Kidney (tissue), 14 donors: ENCODE measurements around the gene MYL7. TPM values are rescaled to one million over a fixed set of nuclear protein-coding genes. Genes with fewer than 3 reads are reported as not detected.

Experiments
- DNase-seq, 5 donors: peaks; one replicate each; pipeline ENCODE4 v3.0.0-alpha.2; 2013 to 2020
- FAIRE-seq: peaks from 2 replicates; lab custom pipeline; 2012; peaks lifted over from hg19 to GRCh38; lab: Jason Lieb, UNC
- H3K27ac ChIP-seq, 2 donors: one replicate each; pipeline ENCODE4 v1.7.0; 2013; ENCODE audit warnings: low read depth in 2 of 2, low read length in 2 of 2, inconsistent platforms in 1 of 2
- H3K27me3 ChIP-seq: one replicate; pipeline ENCODE4 v1.7.1; 2013; ENCODE audit warnings: low read length, inconsistent platforms; ENCODE audit not compliant: control insufficient read depth, insufficient read depth
- H3K36me3 ChIP-seq, 3 donors: one replicate each; pipeline versions ENCODE4 v1.7.0 to v1.7.1; 2013; ENCODE audit warnings: low read length in 3 of 3, control low read depth in 1 of 3, inconsistent platforms in 1 of 3; ENCODE audit not compliant: insufficient read depth in 3 of 3, control insufficient read depth in 2 of 3
- H3K4me1 ChIP-seq, 3 donors: one replicate each; pipeline versions ENCODE4 v1.7.0 to v1.7.1; 2013; ENCODE audit warnings: low read length in 3 of 3, inconsistent platforms in 1 of 3, low read depth in 1 of 3; ENCODE audit not compliant: control insufficient read depth in 2 of 3, insufficient read depth in 2 of 3
- H3K4me3 ChIP-seq, 3 donors: one replicate each; pipeline versions ENCODE4 v1.7.0 to v1.8.1; 2013; ENCODE audit warnings: low read length in 3 of 3, control low read depth in 1 of 3, inconsistent platforms in 1 of 3
- H3K9ac ChIP-seq, 3 donors: one replicate each; pipeline versions ENCODE4 v1.7.0 to v1.7.1; 2013; ENCODE audit warnings: low read length in 3 of 3, control low read depth in 1 of 3, inconsistent platforms in 1 of 3
- H3K9me3 ChIP-seq, 3 donors: one replicate each; pipeline versions ENCODE4 v1.7.0 to v1.7.1; 2013; ENCODE audit warnings: low read length in 3 of 3, control low read depth in 1 of 3, inconsistent platforms in 1 of 3; ENCODE audit not compliant: control insufficient read depth in 2 of 3, insufficient read depth in 1 of 3
- intact Hi-C: fragments of 100-400 bp; cut with DNase I; formaldehyde crosslinking; loops from one replicate; pipeline ENCODE4 v1.11.1; 2022
- polyA plus RNA-seq: library from polyadenylated mRNA; stranded (reverse); fragments of 350-450 nt; fragmentation: Illumina TruSeq; extraction: RNeasy Lipid Tissue Mini Kit (QIAGEN cat#74804); gene quantifications from one replicate; pipeline ENCODE4 v1.2.3, GENCODE V29; 2014; ENCODE audit warnings: low read depth, low replicate concordance; ENCODE audit not compliant: insufficient read depth
- total RNA-seq: library from RNA; stranded (reverse); fragmentation: NEBNext Ultra II Directional; extraction: Animal tissue kit (Norgen Biotek cat#: 25700); gene quantifications from one replicate; pipeline ENCODE4 v1.2.1, GENCODE V29; 2021
- TF ChIP-seq, protein P1 (sequence below): IDR thresholded peaks from 3 replicates; pipeline ENCODE4 v1.5.1; 2012; ENCODE audit warnings: mild to moderate bottlenecking, moderate library complexity, borderline replicate concordance; ENCODE audit not compliant: insufficient read depth; ENCODE audit errors: extremely low read depth
- donor health status: control.
- donor health status: control.
- donor health status: control.
- donor health status: control.
- donor health status: control.
- donor health status: DM: yes; HTN: yes; CAD: no.
- donor health status: Normal renal cell carcinoma (clear cell type).

MYL7 gene
- total and polyA plus RNA-seq, 2 donors from 2014 or later: not detected

DNA sequence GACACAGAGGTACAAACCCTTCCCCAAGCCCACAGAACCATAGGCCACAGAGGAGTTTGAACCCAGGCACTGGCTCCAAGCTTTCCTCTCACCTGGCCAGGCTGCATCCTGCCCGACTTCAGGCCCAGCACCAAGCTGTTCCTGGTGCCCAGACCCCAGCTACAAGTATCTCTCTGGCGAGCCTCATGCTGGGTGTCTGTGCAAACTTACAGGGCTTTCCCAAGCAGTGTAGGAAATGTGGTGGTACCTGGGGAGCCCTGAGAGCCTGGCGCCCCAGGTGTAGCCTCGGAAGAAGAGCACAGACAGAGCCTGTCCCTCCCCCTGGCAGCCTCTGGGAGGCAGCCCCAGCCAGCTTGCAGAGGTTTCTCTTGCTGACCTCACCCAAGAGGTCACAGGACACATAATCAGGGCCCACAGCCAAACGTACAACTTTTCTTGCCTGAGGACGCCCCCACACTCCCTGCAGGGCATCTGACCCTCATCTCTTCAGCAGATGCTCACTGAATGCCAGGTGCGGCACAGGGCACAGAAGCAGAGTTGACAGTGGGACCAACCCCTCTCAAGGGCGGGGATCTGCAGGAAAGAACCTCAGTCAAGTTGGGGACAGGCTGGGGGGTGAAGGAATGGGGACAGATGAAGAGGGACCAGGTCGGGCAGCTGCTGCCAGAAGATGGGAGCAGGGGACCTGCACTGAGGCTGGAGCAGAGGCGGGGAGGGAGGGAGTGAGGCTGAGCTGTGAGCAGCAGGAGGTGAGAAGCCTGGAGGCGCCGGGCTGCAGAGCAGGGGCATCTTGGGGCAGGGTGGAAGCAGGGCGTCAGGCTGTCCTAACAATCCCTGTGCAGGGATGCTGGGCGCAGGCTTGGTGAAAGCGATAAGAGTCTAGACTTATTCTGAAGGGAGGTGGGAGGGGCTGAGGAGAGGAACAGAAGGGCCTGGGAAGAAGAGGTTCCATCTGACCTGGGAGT is 16.3 kb upstream of the MYL7 start:
- no peaks in the 10 kb centered on the region for H3K9me3 ChIP-seq
- DNase-seq: peak in 1 of 5 donors; percentile 23
- TF ChIP-seq, protein P1, sequence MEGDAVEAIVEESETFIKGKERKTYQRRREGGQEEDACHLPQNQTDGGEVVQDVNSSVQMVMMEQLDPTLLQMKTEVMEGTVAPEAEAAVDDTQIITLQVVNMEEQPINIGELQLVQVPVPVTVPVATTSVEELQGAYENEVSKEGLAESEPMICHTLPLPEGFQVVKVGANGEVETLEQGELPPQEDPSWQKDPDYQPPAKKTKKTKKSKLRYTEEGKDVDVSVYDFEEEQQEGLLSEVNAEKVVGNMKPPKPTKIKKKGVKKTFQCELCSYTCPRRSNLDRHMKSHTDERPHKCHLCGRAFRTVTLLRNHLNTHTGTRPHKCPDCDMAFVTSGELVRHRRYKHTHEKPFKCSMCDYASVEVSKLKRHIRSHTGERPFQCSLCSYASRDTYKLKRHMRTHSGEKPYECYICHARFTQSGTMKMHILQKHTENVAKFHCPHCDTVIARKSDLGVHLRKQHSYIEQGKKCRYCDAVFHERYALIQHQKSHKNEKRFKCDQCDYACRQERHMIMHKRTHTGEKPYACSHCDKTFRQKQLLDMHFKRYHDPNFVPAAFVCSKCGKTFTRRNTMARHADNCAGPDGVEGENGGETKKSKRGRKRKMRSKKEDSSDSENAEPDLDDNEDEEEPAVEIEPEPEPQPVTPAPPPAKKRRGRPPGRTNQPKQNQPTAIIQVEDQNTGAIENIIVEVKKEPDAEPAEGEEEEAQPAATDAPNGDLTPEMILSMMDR: no peak
- no peak for FAIRE-seq
- H3K4me3 ChIP-seq: no peak overlapping the region
- H3K9ac ChIP-seq: no peak overlapping the region
- H3K27me3 ChIP-seq: no peaks in the 10 kb centered on the region
- no peak overlapping the region for H3K27ac ChIP-seq
- H3K4me1 ChIP-seq: no peaks in the 10 kb centered on the region
- intact Hi-C loops: no loop called here
- no peaks in the 10 kb centered on the region for H3K36me3 ChIP-seq

DNA sequence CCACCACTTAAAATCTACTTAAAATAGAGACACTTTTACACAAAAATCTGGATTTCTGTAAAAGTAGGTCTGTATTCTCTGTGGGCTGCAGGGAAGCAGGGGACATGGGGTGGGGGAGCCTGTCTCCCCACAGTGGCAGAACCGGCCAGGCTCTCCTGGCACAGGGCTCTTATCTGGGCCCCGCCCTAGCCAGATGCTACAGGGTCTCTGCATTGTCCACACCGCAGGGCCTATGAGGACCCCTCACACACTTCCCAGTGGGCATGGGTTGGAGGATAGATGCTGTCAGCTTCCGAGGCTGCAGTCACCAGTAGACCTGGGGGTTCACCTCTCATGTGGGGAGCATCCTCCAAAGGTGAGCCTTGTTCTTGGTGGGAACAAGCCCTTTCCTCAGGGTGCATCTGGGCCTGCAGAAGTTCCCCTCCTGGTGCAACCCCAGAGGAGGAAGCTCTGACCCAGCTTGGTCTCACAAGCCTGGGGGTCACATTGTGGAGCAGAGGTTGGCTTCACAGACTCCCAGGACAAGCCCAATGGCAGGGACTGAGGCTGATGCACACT is 15.4 kb upstream of the MYL7 start:
- H3K27me3 ChIP-seq: no peaks in the 10 kb centered on the region
- H3K9ac ChIP-seq: no peak overlapping the region
- FAIRE-seq (no peak), DNase-seq (peak in 1 of 5 donors; percentile 19)
- TF ChIP-seq, protein P1: no peak
- H3K36me3 ChIP-seq: no peaks in the 10 kb centered on the region
- no peaks in the 10 kb centered on the region for H3K9me3 ChIP-seq
- no peaks in the 10 kb centered on the region for H3K4me1 ChIP-seq
- intact Hi-C loops: no loop called here
- H3K27ac ChIP-seq: no peak overlapping the region
- no peak overlapping the region for H3K4me3 ChIP-seq

DNA sequence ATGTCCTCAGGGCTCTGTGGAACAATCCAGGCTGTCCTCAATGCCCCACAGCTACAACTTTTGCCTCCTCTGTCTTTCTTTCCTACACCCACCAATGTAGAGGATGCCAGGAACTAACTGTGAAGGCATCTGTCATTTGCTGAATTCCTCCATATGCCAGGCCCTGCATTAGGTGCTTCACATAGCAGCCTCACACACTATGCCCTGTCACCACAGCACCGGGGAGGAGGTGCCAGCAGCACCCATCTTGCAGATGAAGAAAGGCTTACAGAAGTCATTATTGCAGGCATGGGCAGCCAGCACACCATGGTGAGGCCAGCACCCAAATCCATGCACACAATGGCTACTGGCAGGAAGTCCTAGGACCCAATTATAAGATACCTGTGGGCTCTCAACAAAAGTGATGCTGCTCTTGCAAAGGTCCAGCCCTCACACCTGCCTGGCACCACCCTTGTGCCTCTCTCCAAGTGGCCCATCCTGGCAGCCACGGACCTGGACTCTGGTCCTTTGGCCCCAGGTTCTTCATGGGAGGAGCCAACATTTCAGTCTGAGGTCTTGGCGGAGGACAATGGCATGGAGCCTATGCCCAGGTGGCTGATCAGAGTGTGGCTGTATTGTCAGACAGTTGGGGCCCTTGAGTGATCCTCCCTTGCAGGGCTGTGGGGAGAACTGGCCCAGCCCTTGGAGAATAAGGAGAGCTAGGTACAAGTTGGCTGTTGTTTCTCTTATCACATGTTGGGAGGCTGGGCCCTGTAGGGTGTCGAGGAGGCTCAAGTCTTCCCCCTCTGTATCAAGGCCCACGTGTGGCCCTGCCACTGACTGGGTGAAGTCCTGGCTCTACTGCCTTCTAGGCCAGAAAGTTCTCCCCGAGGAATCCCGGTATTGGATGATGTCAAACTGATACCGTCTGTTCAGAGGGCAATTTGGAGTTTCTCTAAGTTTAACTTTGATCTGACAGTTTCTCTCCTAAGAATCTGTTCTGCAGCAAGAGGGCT is 14.4 kb upstream of the MYL7 start:
- Histone ChIP-seq H3K4me3 (no peak overlapping the region), H3K9me3 (no peaks in the 10 kb centered on the region), H3K27me3 (no peaks in the 10 kb centered on the region), H3K4me1 (no peaks in the 10 kb centered on the region), H3K36me3 (no peaks in the 10 kb centered on the region), H3K27ac (no peak overlapping the region), H3K9ac (no peak overlapping the region)
- FAIRE-seq (no peak), DNase-seq (peak in 1 of 5 donors; percentile 15)
- TF ChIP-seq, protein P1: no peak
- intact Hi-C loops: no loop called here
